ENCODE data around the gene PIGU. TPM values are rescaled to one million over a fixed set of nuclear protein-coding genes. Genes with fewer than 3 reads are reported as not detected.

The PIGU gene
- total and polyA plus RNA-seq, 9 of the 15 experiments (the other 6 are each of a cell fraction or from before 2014, with no cell fraction given): 6.5 to 100 (median 28.1) TPM

GRCh38 chr20:34522969-34523871 is 153.7 kb downstream of the PIGU start (continued):
- TF ChIP-seq DEAF1 (CRISPR knock-in tag; IDR thresholded peaks at IDR 0.05): peak; percentile 63; the same call in 1 of the 2 replicates
- no peak for TF ChIP-seq ZNF77 (CRISPR knock-in tag; IDR thresholded peaks at IDR 0.05)
- no peak for TF ChIP-seq CHD7 (IDR thresholded peaks at IDR 0.05; ENCODE audit: low read depth, low read length)
- no peak for TF ChIP-seq CREB5 (CRISPR knock-in tag; IDR thresholded peaks at IDR 0.05)
- no peak for TF ChIP-seq FOXP4 (CRISPR knock-in tag; IDR thresholded peaks at IDR 0.05; ENCODE audit: borderline replicate concordance)
- no peak for TF ChIP-seq ZBTB1 (CRISPR knock-in tag; IDR thresholded peaks at IDR 0.05; ENCODE audit: borderline replicate concordance, low read depth)
- TF ChIP-seq ZNF232 (CRISPR knock-in tag; IDR thresholded peaks at IDR 0.05): no peak

Data from K562 (cell line).